IMR-90 (cell line): Measurements from ENCODE around the gene MSI2. TPM values are rescaled to one million over a fixed set of nuclear protein-coding genes. Genes with fewer than 3 reads are reported as not detected.

Experiments used
- ATAC-seq: fragments of 200-7000 bp; cut with Tn5 transposase; 2 replicates; pipeline ENCODE4 v1.9.1; 2020; ENCODE audit warnings: low read depth, mild to moderate bottlenecking, moderate library complexity
- BruUV-seq: library from RNA; stranded (reverse); fragments of 400-500 nt; replicated peaks from 2 replicates; lab custom pipeline; 2021; lab: Mats Ljungman, UMichigan
- CTCF ChIA-PET: fragments of 300-600 bp; formaldehyde crosslinking; extraction: SDS; loops from one replicate; lab custom pipeline; 2021; ENCODE audit warnings: antibody characterized with exemption; lab: Yijun Ruan, JAX
- POLR2A ChIA-PET: fragments of 300-600 bp; sonication (Branson Sonifier 250); formaldehyde crosslinking; loops from one replicate; lab custom pipeline; 2022; ENCODE audit warnings: antibody characterized with exemption; ENCODE audit not compliant: unreplicated experiment; lab: Charles Lee
- DNase-seq: peaks from one replicate; pipeline ENCODE4 v3.0.0; 2013
- H2AFZ ChIP-seq: replicated peaks from 2 replicates; pipeline ENCODE3; 2013; ENCODE audit warnings: low read length, mild to moderate bottlenecking; ENCODE audit not compliant: poor library complexity
- H2AK5ac ChIP-seq: 2 replicates; pipeline ENCODE4 v1.6.1; 2013; ENCODE audit warnings: low read depth, low read length, inconsistent platforms
- H2AK9ac ChIP-seq: replicated peaks from 2 replicates; pipeline ENCODE3; 2013; ENCODE audit warnings: mild to moderate bottlenecking, low read depth, low read length, moderate library complexity; ENCODE audit not compliant: poor library complexity
- H2BK120ac ChIP-seq: 2 replicates; pipeline ENCODE4 v1.6.1; 2013; ENCODE audit warnings: low read depth, low read length, inconsistent platforms
- H2BK15ac ChIP-seq: 3 replicates; pipeline ENCODE4 v1.6.1; 2013; ENCODE audit warnings: low read depth, low read length, inconsistent platforms
- H2BK20ac ChIP-seq: 2 replicates; pipeline ENCODE4 v1.6.1; 2013; ENCODE audit warnings: low read depth, mild to moderate bottlenecking, inconsistent platforms, low read length, moderate library complexity
- H2BK5ac ChIP-seq: 2 replicates; pipeline ENCODE4 v1.6.1; 2013; ENCODE audit warnings: mild to moderate bottlenecking, low read depth, low read length, inconsistent platforms; ENCODE audit not compliant: poor library complexity, severe bottlenecking
- H3K14ac ChIP-seq: replicated peaks from 2 replicates; pipeline ENCODE4 v1.6.1; 2013; ENCODE audit warnings: low read depth, low read length, inconsistent platforms
- H3K18ac ChIP-seq: 2 replicates; pipeline ENCODE4 v1.6.1; 2013; ENCODE audit warnings: low read depth, low read length, control low read depth
- H3K23ac ChIP-seq: 2 replicates; pipeline ENCODE4 v1.6.1; 2013; ENCODE audit warnings: low read depth, low read length, inconsistent platforms
- H3K27ac ChIP-seq: 2 replicates; pipeline ENCODE4 v1.5.1; 2013; ENCODE audit warnings: mild to moderate bottlenecking, control low read depth, low read length; ENCODE audit not compliant: insufficient read depth
- H3K27me3 ChIP-seq: 2 replicates; pipeline ENCODE4 v1.6.1; 2013; ENCODE audit warnings: low read length; ENCODE audit not compliant: control insufficient read depth, insufficient read depth
- H3K36me3 ChIP-seq: 2 replicates; pipeline ENCODE4 v1.6.1; 2013; ENCODE audit warnings: low read length, mixed read lengths; ENCODE audit not compliant: control insufficient read depth, insufficient read depth
- H3K4ac ChIP-seq: 2 replicates; pipeline ENCODE4 v1.6.1; 2013; ENCODE audit warnings: low read depth, low read length, inconsistent platforms
- H3K4me1 ChIP-seq: 2 replicates; pipeline ENCODE4 v1.6.1; 2013; ENCODE audit warnings: low read length, mixed read lengths; ENCODE audit not compliant: control insufficient read depth, insufficient read depth
- H3K4me2 ChIP-seq: 2 replicates; pipeline ENCODE4 v1.6.1; 2013; ENCODE audit warnings: low read depth, mild to moderate bottlenecking, control low read depth, low read length, moderate library complexity
- H3K4me3 ChIP-seq: 2 replicates; pipeline ENCODE4 v1.5.1; 2013; ENCODE audit warnings: low read depth, mild to moderate bottlenecking, control low read depth, low read length, moderate library complexity; ENCODE audit not compliant: insufficient read depth
- H3K56ac ChIP-seq: 2 replicates; pipeline ENCODE4 v1.6.1; 2013; ENCODE audit warnings: low read length, inconsistent platforms; ENCODE audit not compliant: insufficient read depth; ENCODE audit errors: extremely low read depth
- H3K79me1 ChIP-seq, 2 experiments: 2 replicates each; pipeline ENCODE4 v1.6.1; 2013; ENCODE audit warnings: low read length in 2 of 2, inconsistent platforms in 1 of 2, low read depth in 1 of 2
- H3K9ac ChIP-seq: 2 replicates; pipeline ENCODE4 v1.6.1; 2013; ENCODE audit warnings: low read depth, low read length, control low read depth
- H3K9me1 ChIP-seq: 2 replicates; pipeline ENCODE4 v1.6.1; 2013; ENCODE audit warnings: low read length, inconsistent platforms; ENCODE audit not compliant: insufficient read depth
- H3K9me3 ChIP-seq: 2 replicates; pipeline ENCODE4 v1.6.1; 2013; ENCODE audit warnings: low read length; ENCODE audit not compliant: control insufficient read depth, insufficient read depth
- H4K20me1 ChIP-seq: 2 replicates; pipeline ENCODE4 v1.6.1; 2013; ENCODE audit warnings: low read length, inconsistent platforms; ENCODE audit not compliant: insufficient read depth
- H4K5ac ChIP-seq: 2 replicates; pipeline ENCODE4 v1.6.1; 2013; ENCODE audit warnings: mild to moderate bottlenecking, low read depth, low read length, control low read depth
- H4K8ac ChIP-seq, 2 experiments: 2 replicates each; pipeline ENCODE4 v1.6.1; 2013; ENCODE audit warnings: low read depth in 2 of 2, low read length in 2 of 2, control low read depth in 1 of 2, inconsistent platforms in 1 of 2
- H4K91ac ChIP-seq: 2 replicates; pipeline ENCODE4 v1.6.1; 2013; ENCODE audit warnings: low read depth, low read length, inconsistent platforms; ENCODE audit not compliant: insufficient read depth
- CEBPB ChIP-seq: IDR thresholded peaks from 2 replicates; pipeline ENCODE4 v1.6.1; 2012; ENCODE audit warnings: low read depth, low read length, improper control_type of control experiment
- MAZ ChIP-seq: IDR thresholded peaks from 2 replicates; pipeline ENCODE4 v1.6.1; 2012; ENCODE audit warnings: low read depth, mild to moderate bottlenecking, low read length, improper control_type of control experiment, moderate library complexity, borderline replicate concordance
- WGBS, 2 experiments: methylation state at CpG; one replicate each; pipeline versions ENCODE4 v1.1.5 to v1.1.7; 2013; ENCODE audit warnings: missing lambda C conversion rate in 2 of 2; ENCODE audit not compliant: insufficient read length in 1 of 2; ENCODE audit errors: extremely low coverage in 2 of 2; 5-methylcytosine and 5-hydroxymethylcytosine counted together
- dilution Hi-C: fragments of 300-500 bp; cut with HindIII; formaldehyde crosslinking; loops from one replicate; pipeline ENCODE4 v1.14.3; 2018; ENCODE audit warnings: low sequenced_read_pairs; ENCODE audit not compliant: unreplicated experiment
- in situ Hi-C: fragments of 300-500 bp; cut with MboI; formaldehyde crosslinking; loops from 3 replicates; pipeline ENCODE4 v1.14.3; 2019; ENCODE audit warnings: low sequenced_read_pairs, inconsistent platforms, mixed read lengths
- intact Hi-C: fragments of 100-400 bp; cut with micrococcal nuclease; formaldehyde crosslinking; loops from 2 replicates; pipeline ENCODE4 v1.10.0; 2022
- polyA plus RNA-seq, 3 experiments: library from polyadenylated mRNA; depleted of rRNA; stranded (reverse); fragments of >200 nt; gene quantifications; 2 replicates each; pipeline ENCODE4 v1.2.3, GENCODE V29; 2012; ENCODE audit warnings: low replicate concordance in 1 of 3
- total RNA-seq: library from RNA; depleted of rRNA; stranded (reverse); fragments of >200 nt; gene quantifications from 2 replicates; pipeline ENCODE4 v1.2.3, GENCODE V29; 2012
- TF ChIP-seq, protein P1 (sequence below): fragments of 150-350 bp; IDR thresholded peaks from 2 replicates; pipeline ENCODE4 v1.6.1; 2016; ENCODE audit warnings: low read depth, mild to moderate bottlenecking, low read length, moderate library complexity, borderline replicate concordance

The MSI2 gene
- total and polyA plus RNA-seq, 2 of the 4 experiments (the other 2 are of a cell fraction), result 13.0 to 16.0 TPM

- H2AFZ ChIP-seq, result no peak overlapping the region
- no peak overlapping the region for H3K4ac ChIP-seq
- no peak overlapping the region for H4K5ac ChIP-seq
- H3K18ac ChIP-seq, result no peak overlapping the region
- H3K9me1 ChIP-seq, result no peaks in the 10 kb centered on the region
- no peaks in the 10 kb centered on the region for H3K36me3 ChIP-seq
- H3K56ac ChIP-seq, result no peak overlapping the region
- H4K20me1 ChIP-seq, result no peaks in the 10 kb centered on the region
- no peaks in the 10 kb centered on the region for H3K79me1 ChIP-seq
- H4K91ac ChIP-seq, result no peak overlapping the region
- H3K9me3 ChIP-seq, result no peaks in the 10 kb centered on the region
- no CpG with 5 or more reads among the region's 2 CpGs for WGBS, 2 experiments
- intact Hi-C loops, result no loop called here
- BruUV-seq, result no TSS peak
- no peak overlapping the region for H2BK15ac ChIP-seq
- no peak overlapping the region for H3K23ac ChIP-seq
- in situ Hi-C loops, result no loop called here
- TF ChIP-seq CEBPB (no peak), MAZ (no peak)
- TF ChIP-seq, protein P1, sequence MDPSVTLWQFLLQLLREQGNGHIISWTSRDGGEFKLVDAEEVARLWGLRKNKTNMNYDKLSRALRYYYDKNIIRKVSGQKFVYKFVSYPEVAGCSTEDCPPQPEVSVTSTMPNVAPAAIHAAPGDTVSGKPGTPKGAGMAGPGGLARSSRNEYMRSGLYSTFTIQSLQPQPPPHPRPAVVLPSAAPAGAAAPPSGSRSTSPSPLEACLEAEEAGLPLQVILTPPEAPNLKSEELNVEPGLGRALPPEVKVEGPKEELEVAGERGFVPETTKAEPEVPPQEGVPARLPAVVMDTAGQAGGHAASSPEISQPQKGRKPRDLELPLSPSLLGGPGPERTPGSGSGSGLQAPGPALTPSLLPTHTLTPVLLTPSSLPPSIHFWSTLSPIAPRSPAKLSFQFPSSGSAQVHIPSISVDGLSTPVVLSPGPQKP, result no peak
- no peak overlapping the region for H2BK20ac ChIP-seq
- no peak overlapping the region for H2AK9ac ChIP-seq
- dilution Hi-C loops, result no loop called here
- ChIA-PET CTCF (no interaction called here), POLR2A (no interaction called here)
- no peak overlapping the region for H3K4me2 ChIP-seq
- H3K4me3 ChIP-seq, result no peak overlapping the region
- no peak overlapping the region for H4K8ac ChIP-seq
- no peaks in the 10 kb centered on the region for H3K4me1 ChIP-seq
- ATAC-seq, result no peak
- peaks cover 35% of the 10 kb centered on the region for H3K27me3 ChIP-seq
- H2AK5ac ChIP-seq, result no peak overlapping the region
- H2BK5ac ChIP-seq, result no peak overlapping the region
- DNase-seq, result no peak
- H3K9ac ChIP-seq, result no peak overlapping the region
- H2BK120ac ChIP-seq, result no peak overlapping the region
- H3K27ac ChIP-seq, result no peak overlapping the region
- H3K14ac ChIP-seq, result no peak overlapping the region
Measured at GRCh38 chr17:57720386-57721035, 464.2 kb downstream of the MSI2 start.
